ENCODE measurements around the gene LIMS1.

Gene LIMS1

DNA sequence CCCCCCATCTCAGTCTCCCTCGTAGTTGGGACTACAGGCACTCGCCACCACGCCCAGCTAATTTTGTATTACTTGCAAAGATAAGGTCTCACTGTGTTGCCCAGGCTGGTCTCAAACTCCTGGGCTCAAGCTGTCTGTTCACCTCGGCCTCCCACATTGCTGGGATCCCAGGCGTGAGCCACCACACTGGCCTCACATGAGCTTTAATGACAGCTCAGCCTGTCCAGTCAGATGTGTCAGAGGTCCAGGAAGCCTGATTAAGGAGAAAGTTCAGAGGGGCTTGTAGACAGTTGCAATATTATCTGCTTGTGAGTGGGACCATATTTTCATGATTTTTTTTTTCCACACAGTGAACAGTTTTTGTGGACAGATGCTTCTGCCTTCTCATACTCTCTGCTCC is 82.0 kb downstream of the LIMS1 start:
- no peak for DNase-seq

DNA sequence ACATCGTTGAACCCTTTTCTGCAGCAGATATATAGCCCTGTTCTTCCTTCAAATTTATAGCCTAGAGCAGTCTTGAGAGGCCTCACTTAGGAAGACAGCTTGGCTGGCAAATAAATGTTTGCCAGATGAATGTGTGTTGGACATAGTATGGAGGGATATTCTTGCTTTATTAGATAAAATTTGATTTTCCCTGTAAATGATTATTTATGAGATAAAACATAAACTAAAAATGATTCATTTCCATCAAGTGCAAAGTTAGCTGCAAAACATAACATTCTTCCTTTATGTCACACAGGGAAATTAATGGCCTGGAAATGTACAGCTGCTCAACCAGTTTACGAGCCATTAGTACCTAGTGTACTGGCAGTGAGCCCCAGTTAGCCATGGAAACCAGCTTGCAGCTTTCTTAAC is 82.5 kb downstream of the LIMS1 start:
- DNase-seq: no peak

DNA sequence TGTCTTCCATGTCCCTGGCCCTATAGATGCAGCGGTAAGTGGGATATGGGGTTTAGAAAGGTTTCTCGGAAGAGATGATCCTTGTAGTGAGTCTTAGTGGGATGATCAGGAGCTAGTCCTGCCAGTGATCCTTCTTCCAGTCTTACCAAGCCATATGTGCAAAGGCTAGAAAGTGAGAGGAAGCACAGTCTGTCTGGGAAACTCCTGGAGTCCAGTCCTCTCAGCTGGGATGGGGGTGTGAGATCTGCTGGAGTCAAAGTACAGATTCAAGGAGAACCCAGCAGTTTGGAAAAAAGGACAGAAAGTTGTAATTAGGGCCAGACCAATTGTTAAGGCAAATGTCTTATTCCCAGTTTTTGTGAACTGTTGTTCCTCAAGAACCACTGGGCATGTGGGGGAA is 83.3 kb downstream of the LIMS1 start:
- DNase-seq: no peak

DNA sequence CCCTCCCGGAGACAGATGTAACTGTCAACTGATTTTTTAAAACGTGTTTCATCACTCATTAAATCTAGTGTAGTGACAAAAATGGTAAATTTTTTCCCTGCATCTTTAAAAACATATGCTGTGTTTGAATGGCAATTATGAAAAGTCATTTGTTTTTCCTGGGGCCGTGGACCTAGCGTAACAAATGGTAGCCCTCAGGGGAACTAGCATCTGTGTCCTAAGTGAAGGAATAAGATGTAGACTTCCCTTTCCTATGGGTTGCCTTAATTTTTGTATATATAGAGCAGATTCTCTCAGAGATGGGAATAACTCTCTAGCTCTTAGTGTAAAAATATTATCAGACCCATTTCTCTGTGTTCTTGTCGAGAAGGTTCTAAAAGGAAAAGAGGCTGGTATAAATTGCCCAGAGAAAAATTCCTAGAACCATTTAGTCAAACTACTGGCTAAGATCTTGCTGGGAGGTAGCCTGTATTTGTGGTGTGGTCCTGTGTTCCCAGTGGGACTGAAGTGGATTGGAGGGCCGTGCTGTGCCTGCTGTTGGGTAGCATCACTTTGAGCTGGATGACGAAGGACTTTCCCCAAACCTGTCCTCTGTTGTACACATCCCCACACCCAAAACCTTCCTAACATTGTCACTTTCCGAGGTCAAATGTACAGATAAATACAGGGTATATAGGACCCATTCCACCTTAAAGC is 85.8 kb downstream of the LIMS1 start:
- DNase-seq: no peak

DNA sequence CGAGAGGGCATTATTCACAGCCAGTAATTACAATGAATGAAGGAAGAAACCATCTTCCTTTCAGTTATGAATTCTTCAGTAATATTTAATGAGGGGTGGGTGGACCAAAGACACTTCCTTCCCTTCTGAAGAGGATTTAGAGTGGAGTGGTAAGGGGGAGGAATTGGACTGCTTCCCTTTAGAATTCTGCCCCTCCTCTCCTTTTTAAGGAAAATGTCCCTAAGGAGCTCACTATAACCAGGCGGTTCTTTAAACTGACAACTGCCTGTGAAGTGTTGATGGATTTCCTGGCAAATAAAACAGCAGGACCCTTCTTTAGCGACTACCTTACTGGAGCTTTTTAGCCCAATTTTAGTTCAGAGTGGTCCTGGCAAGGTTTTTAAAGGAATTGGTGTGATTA is 86.4 kb downstream of the LIMS1 start:
- no peak for DNase-seq

DNA sequence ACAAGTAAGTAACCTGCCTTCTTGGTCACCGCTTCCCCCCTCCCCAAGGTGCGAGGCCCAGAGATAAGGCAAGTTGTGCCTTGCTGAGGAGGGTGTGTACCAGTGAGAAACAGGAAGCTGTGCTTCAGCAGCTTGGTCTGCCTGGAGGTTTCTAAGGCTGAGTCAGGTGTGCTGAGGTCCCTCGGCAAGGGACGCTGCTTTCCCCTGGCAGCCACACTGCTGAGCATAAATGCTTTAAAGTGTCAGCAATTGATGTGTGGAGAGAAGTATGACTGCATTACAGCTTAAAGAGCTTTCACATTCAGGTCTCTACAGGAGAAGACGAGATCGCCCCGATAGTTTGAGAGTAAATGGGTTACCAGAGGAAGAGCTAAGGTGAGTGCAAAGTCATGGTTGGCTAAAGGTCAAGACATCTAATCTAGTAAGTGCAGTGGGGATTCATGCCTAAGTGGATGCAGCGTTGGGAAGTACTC is 86.9 kb downstream of the LIMS1 start:
- DNase-seq: peak; percentile 80

DNA sequence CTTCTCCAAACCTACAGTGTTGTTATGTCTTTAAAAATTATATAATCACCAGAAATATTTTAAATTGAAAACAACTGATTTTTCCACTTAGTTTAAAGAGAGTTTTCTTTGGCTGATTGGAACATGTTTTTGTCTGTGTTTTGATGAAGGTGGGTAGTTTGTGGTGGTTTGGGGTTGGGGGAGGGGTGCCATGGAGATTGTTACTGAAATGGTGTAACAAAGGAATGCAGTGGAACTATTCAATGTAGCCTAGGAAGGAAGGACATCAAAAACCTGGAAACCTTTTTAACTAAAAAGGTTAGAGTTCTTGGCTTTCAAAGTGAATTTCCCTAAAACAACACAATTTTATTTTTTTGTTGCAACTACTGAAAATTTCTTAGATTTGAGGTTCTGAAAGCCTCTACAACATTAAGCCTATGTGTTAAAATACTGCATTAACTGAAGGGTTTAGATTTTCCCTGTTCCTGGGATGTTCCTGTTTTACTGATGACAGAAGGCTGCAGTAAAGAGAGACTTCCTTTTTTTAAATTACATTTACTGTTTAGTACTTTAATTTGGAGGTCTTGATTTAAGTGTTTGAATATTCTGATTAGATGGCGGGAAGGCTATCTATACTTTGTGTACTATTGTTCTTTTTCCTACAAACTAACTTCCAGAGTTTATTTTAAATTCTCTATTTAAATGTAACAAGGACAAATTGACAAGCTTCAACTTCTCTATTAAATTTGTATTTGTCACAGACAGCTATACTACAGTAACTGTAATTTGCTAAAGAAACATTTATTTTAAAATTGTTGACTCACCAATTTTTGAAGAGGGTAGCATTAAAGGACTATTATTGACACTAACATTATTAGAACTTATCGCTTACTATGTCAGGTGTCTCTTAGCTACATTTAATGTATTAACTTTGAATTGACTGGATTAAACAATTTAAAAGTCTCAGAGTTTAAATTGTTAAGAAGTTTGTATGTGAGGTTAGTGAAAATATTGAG is 87.7 kb downstream of the LIMS1 start:
- DNase-seq: peak; percentile 26

DNA sequence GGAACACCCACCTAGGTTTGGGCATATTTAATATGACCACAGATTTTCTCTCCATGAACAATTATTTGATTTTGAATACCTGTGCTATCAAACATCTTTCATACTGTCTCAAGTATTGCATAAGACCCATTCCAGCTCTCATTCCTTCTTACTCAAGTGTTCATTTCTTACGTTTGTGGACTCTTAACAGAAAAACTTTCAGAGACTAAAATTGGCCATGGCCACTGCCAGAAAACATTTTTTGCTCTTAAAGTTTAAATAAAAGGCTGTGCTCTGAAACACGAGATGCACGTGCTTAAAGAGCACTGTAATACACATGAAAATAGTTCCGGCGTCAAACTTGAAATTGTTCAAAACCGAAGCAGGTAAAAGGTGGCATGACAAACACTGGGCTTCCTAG is 89.3 kb downstream of the LIMS1 start:
- no peak for DNase-seq

DNA sequence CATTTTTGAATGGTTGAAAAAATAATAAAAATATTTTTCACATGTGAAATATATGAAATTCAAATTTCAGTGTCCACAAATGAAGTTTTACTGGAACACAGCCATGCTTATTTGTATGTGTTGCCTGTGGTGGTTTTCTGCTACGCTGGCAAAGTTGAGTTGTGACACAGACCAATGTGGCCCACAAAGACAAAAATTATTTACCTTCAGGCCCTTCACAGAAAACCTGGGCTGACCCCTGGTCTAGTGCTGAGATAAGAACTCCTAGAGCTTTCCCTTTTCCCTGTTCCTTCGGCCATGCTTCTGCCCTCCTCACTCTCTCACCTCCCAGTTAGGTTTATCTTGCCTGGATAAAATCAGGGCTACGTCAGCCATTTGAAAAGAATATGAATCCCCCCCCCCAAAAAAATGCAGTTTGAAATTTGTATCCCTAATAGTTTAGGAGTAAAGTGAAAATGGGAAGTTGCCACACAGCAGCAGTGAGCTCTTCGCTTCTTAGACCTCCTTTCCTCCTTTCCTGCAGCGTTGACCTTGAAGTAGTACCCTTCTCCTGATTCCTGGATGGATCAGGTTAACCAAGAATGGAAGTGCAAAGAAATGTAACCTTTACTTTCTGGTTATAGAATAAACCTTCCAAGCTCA is 91.0 kb downstream of the LIMS1 start:
- DNase-seq: no peak

DNA sequence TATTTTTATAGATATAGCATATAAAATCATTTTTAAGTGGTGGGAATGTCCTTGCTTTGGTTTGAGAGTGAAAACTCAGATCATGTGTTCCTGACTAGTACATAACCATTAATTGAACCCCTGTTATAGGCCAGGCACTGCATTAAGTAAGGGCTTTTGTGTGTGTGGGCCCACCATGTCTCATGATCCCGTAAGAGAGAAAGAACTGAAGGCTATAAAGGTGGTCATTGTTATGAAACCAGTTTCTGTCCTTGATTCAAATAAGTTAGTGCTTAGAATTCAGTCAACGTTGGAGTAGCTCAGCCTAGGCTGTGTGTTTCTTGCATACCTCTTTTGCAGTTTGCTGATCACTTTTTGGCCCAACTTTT is 91.5 kb downstream of the LIMS1 start:
- no peak for DNase-seq

DNA sequence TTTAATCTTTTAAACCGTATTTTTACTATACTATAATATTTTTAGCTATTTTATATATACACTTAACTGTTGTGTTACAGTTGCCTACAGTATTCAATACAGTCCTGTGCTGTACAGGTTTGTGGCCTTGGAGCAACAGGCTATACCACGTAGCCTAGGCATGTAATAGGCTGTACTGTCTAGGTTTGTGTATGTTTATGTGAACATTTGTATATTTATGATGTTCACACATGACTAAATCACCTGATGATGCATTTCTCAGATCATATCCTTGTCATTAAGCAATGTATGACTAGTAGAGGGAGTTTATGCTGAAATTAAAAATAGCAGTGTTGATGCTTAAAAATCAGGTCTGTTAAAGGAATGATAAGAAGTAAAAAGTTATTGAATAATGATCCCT is 92.7 kb downstream of the LIMS1 start:
- DNase-seq: no peak

DNA sequence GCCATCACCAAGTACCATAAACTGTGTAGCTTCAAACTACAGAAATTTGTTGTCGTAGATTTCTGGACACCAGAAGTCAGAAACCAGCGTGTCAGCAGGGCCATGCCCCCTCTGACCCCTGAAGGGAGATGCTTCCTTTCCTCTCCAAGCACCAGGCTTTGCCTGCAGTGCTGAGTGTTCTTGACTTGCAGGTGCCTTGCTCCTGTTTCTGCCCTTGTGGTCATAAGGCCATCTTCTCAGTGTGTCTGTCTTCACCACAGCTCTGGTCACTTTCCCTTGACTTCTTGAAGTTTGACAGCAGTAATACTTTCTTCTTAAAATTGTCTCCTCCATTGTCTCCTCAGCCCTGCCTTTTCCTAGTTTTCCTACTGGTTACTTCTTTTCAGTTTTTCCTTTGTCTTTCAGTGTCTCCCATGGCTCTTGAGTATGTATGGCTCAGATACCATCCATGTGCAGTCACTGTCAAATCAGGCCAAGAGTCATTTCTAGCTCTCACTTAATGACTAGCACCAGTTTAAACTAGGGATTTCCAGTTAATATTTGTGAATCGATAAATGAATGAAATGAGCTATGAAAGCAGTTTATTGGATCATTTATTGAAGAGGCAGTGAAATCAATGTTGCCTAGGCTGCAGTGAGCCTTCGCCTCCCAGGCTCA is 93.8 kb downstream of the LIMS1 start:
- DNase-seq: no peak

DNA sequence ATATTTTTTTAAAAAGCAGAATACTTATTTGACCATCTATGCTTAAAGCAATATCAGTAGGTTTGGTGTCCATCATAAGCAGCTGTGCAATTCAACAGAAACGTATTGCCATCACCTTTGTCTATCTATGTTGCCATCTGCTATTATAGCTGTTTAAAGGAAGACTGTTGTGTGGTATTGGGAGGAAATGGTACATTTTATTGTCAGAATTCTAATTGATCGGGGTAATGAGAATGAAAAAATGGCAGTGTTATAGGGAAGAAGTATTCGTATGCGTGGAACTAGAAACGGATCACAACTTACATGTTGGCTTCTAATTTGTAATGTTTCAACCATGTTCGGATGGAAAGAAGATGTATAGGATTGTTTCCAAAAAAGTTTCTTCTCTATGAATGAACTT is 94.7 kb downstream of the LIMS1 start:
- DNase-seq: no peak

DNA sequence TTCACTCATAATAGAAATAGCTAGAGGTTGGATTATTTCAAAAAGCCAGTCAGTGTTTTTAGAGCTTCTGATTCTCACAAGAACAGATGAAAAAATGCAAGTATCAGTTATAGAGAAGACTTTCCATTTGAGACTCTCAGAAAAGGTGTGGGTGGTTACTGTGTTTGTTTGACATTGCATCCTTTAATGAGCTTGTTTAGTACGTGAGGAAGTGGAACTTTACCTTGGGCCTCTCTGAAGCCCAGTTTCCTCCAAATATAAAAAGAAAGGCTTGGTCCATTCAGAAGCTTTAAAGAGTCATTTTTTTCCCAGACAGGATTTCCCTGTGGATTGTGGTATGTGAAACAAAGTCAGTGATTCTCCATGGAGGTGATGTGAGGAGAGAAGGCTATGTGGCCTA is 95.1 kb downstream of the LIMS1 start:
- DNase-seq: no peak

DNA sequence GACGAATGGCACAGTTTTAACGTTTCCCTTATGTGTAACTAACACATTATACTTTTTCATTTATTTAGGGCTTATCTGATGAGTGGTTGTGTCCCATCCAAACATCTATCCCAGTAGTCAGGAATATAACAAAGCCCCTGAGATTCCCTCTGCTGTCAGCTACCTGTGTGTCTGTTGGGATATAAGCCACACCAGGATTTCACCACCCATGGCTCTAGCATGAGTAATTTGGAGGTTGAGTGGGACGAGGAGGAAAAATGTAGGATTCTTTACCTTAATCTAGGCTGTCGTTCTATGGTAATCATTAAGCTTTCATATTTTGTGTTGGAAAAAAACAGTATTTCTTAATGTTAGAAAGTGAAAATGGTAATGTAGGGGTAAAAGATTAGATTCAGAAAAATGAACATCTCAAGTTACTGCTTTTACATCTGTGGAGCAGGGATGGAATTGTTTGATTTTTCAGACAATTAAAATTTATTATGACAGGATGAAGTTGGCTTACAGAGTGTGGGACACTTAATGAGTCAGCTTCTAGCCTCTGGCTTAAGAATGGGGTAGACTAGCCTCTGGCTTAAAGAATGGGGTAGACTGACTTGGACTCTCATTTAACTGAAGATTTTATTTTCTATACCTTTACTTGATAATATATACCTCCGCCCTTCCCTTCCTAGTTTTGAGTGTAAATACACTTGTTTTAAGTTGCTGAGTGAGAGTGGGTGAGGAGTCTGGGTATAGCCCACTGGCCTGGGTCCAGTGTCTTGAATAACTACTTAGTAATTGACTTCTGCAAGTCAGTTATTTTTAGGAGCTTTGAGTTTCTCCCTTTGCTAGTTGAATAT is 96.5 kb downstream of the LIMS1 start:
- no peak for DNase-seq

DNA sequence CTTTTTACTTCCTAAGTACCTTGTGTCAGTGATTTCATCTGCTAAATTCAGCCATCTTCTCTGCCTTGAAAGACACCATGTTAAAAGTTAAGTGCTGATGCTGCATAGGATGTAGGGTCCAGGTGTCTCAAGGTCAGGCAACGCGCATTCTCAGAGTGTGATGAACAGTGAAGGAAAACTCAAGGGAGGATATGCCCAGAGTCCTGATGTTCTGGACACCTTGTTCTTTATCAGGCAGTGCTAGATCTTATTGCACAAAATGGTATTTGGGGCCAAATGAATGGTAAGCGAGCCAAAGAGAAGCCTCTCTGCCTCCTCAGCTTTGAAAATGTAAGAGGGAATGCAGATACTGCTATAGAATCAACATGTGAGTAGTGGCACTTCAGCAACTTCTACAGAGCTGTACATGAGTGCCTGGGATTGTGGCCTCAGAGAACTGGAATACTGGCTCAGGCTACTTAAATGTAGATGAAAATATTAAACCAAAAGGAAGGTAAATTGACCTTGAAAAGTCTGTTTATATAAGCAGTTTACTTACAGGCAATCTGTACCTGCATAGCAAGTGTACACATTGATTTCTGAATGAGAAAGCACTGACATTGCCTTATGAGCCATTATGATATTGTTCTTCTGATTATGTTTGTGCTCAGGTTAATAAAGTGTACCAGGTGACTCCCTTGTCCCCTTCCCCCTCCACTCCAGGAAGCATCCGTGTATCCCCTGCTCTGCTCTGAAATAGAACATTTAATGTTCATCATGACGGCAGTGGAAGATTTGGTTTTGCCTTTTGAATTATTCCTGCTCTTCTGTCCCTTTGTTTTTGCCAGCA is 98.3 kb downstream of the LIMS1 start:
- no peak for DNase-seq

DNA sequence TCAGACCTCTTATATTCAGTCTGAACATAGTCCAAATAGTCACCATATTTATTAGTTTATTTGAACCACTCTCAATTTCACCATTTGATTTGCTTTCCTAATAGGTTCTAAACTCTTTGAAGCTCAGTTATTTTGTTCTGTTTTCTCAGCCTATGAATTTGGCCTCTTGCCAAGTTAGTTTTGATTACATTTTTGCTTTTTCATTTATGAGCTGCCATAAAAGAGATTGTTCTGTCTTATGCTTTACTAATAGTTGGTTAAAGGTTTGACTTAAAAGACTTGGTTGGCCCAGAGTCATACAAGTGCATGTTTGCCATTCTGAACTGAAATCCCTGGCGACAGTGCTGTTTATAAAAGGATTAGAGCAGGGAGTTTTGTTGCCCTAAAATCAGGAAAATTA is 99.1 kb downstream of the LIMS1 start:
- DNase-seq: no peak

DNA sequence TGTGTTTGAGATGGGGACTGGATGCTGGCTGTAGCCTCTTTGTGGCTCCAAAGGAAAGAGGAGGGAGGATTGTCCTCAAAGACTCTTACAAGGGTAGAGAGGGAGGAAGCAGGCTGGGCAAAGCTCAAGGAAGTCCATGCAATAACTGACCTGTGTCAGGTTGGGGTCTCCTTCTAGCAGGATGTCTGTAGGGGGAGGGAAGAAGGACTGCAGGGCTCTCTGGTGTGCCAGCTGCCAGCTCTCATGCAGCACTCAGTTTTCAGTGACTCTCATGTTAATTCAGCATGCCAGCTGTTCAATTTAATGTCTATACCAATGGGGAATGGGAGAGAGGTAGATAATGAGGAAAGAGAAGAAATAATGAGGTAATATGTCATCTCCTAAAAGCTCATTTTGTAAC is 99.7 kb downstream of the LIMS1 start:
- DNase-seq: no peak

DNA sequence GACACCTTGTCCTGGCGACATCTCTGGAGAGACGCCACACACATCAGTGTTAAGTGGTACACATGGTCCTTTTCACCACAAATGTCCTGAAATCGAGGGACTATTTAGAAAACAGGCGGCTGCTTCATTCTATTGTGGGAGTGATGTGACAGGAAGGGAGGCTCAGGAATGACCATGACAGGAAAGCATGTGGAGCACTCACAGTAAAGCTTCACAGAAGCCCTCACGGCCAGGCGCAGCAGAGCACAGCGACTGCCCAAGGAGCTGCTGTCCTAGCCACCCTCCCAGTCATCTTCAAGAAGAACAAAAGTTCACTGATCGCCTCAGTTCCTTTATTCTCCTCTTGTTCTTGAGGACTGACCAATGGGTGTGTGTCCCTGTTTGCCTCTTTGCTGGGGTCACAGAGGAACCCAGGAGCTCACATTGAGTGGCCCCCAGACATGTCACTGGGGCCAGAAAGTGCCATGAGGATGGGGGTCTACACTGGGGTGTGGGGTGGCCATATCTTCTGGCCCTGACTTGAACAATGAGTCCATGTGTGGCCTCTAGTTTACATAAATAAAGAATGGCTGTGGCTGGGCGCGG is 100.4 kb downstream of the LIMS1 start:
- no peak for DNase-seq

DNA sequence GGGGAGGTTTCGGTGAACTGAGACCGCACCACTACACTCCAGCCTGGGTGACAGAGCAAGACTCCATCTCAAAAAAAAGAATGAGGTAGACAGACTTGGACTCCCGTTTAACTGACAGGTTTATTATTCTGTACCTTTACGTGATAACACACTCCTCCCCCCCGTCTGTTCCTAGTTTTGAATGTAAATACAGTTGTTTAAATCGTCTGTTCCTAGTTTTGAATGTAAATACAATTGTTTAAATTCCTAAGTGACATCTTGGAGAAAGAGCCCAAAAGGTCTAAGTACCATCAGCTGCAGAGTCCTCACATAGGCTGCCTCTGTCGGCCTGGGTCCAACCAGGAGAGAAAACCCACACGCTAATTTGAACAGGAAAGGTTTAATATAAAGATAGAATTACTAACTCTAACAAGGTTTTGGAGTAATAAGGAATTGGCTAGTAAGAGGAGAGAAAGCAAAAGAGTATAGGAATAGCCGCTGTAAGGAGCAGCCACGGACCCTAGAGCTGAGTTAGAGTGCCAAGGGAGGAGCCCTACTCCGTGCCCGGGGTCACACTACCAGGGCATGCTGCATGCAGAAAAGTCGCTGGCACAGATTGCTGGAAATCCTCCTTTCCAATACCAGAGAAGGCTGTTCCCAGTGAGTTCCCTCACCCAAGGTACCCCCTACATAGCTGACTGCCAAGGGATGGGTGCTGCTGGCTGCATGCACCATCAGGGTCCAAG is 101.5 kb downstream of the LIMS1 start:
- no peak for DNase-seq

Measured in hematopoietic multipotent progenitor cell treated with erythropoietin and hydrocortisone succinate and interleukin-3 and kit ligand, for 4 days (in vitro differentiated cells).